Right lobe of liver (tissue), 6 donors: ENCODE measurements around the gene WDFY3. TPM values are rescaled to one million over a fixed set of nuclear protein-coding genes. Genes with fewer than 3 reads are reported as not detected.

Experiments used
- ATAC-seq, 4 donors: fragments of 200-7000 bp; cut with Tn5 transposase; one replicate each; pipeline ENCODE4 v1.9.1; 2020; ENCODE audit warnings: mild to moderate bottlenecking in 4 of 4, moderate library complexity in 4 of 4
- DNase-seq, 3 donors: peaks; one replicate each; pipeline ENCODE4 v3.0.0-alpha.2; 2020
- H3K27ac ChIP-seq, 3 donors: fragments of 200-600 bp; one replicate each; pipeline ENCODE4 v1.8.0; 2022
- H3K27me3 ChIP-seq, 2 donors: fragments of 200-600 bp; one replicate each; pipeline ENCODE4 v1.8.0; 2022
- H3K36me3 ChIP-seq, 4 donors: fragments of 200-600 bp; sonication (generic) in 1 of 4; one replicate each; pipeline versions ENCODE4 v1.5.1 to v1.8.0; 2017 to 2022; ENCODE audit warnings: control low read depth in 1 of 4
- H3K4me1 ChIP-seq, 4 donors: fragments of 200-600 bp; sonication (generic) in 1 of 4; one replicate each; pipeline versions ENCODE4 v1.5.1 to v1.8.0; 2017 to 2022; ENCODE audit warnings: control low read depth in 1 of 4
- H3K4me3 ChIP-seq, 3 donors: fragments of 200-600 bp; one replicate each; pipeline ENCODE4 v1.8.0; 2022
- H3K9me3 ChIP-seq, 4 donors: fragments of 200-600 bp; sonication (generic) in 1 of 4; one replicate each; pipeline versions ENCODE4 v1.5.1 to v1.8.0; 2017 to 2022; ENCODE audit warnings: control low read depth in 1 of 4
- POLR2A ChIP-seq: fragments of 450-650 bp; IDR thresholded peaks from one replicate; pipeline ENCODE4 v1.6.1; 2017; ENCODE audit warnings: antibody characterized with exemption, mild to moderate bottlenecking
- WGBS: methylation state at CpG from one replicate; pipeline ENCODE4 v1.1.6; 2018; ENCODE audit warnings: low coverage, low lambda C conversion rate; ENCODE audit not compliant: insufficient coverage; ENCODE audit errors: missing lambda C conversion rate; 5-methylcytosine and 5-hydroxymethylcytosine counted together
- intact Hi-C, 2 donors: fragments of 100-400 bp; cut with DNase I; formaldehyde crosslinking; loops; one replicate each; pipeline versions ENCODE4 v1.11.2 to v1.14.1; 2022
- total RNA-seq, 6 experiments: library from RNA; depleted of rRNA in 2 of 6; stranded (reverse); fragments of >200 nt in 2 of 6; fragmentation: NEBNext Ultra II Directional in 3 of 6; extraction: Animal tissue kit (Norgen Biotek cat#: 25700) in 3 of 6; gene quantifications; one replicate each; pipeline versions ENCODE4 v1.1.0 to v1.2.4, GENCODE V29; 2016 to 2023
- TF ChIP-seq, protein P1 (sequence below), 4 donors: fragments of 200-600 bp in 3 of 4; fragments of 450-650 bp in 1 of 4; IDR thresholded peaks; one replicate each; pipeline versions ENCODE4 v1.5.1 to v1.8.0; 2016 to 2022; ENCODE audit warnings: antibody characterized with exemption in 4 of 4, mild to moderate bottlenecking in 2 of 4
- donor health status: DM: no; HTN: yes; CAD: no.
- donor health status: DM: no; HTN: no; CAD: no.
- donor health status: DM: no; HTN: no; CAD: no.
- donor health status: DM: no; HTN: yes; CAD: no.
- donor health status: DM: no; HTN: yes; CAD: no.

WDFY3 gene
- total RNA-seq, 6 experiments from 2014 or later = 18.8 to 36.5 (median 25.9) TPM

DNA sequence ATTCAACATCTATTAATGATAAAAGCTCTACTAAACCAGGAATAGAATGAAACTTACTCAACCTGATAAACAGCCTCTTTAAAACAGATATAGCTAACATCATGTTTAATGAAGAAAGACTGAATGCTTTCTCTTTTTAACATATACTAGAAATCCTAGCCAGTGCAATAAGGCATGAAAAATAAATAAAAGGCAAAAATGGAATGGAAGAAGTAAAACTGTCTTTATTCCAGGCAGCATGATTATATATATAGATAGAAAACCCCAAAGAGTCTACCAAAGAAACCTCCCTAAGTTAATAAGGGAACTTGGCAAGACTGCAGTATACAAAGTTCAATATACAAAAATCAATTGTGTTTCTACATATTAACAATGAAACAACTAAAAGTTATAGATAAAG is 25.5 kb downstream of the WDFY3 start:
- Histone ChIP-seq H3K9me3 (peaks cover 0 to 12% (median 4%) of the 10 kb centered on the region in 4 donors), H3K4me3 (no peak overlapping the region), H3K27ac (no peak overlapping the region), H3K36me3 (no peaks in the 10 kb centered on the region), H3K27me3 (no peaks in the 10 kb centered on the region), H3K4me1 (peaks cover 0 to 10% (median 0%) of the 10 kb centered on the region in 4 donors)
- no peak for ATAC-seq
- no peak for DNase-seq
- intact Hi-C loops = no loop called here
- TF ChIP-seq, protein P1, sequence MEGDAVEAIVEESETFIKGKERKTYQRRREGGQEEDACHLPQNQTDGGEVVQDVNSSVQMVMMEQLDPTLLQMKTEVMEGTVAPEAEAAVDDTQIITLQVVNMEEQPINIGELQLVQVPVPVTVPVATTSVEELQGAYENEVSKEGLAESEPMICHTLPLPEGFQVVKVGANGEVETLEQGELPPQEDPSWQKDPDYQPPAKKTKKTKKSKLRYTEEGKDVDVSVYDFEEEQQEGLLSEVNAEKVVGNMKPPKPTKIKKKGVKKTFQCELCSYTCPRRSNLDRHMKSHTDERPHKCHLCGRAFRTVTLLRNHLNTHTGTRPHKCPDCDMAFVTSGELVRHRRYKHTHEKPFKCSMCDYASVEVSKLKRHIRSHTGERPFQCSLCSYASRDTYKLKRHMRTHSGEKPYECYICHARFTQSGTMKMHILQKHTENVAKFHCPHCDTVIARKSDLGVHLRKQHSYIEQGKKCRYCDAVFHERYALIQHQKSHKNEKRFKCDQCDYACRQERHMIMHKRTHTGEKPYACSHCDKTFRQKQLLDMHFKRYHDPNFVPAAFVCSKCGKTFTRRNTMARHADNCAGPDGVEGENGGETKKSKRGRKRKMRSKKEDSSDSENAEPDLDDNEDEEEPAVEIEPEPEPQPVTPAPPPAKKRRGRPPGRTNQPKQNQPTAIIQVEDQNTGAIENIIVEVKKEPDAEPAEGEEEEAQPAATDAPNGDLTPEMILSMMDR (IDR thresholded peaks at IDR 0.05) = no peak
- TF ChIP-seq POLR2A = no peak

DNA sequence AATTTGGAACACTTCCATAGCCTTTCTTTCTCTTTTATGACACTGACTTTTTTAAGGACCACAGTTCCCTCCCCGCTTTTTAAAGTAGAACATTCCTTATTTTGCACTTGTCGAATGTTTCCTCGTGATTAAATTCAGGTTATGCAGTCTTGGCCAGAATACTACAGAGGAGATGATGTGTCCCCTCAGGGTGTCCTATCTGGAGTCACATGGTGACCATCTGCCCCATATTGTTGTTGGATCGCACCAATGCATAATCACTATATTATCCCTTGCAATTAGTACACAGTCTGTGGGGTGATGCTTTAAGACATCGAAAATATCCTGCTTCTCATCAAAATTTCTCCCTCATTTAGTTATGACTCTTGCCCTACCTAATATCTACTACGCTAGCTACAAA is 27.4 kb downstream of the WDFY3 start:
- Histone ChIP-seq H3K4me1 (peaks cover 0 to 10% (median 0%) of the 10 kb centered on the region in 4 donors), H3K4me3 (no peak overlapping the region), H3K27ac (no peak overlapping the region), H3K27me3 (no peaks in the 10 kb centered on the region), H3K36me3 (no peaks in the 10 kb centered on the region), H3K9me3 (peaks cover 0 to 12% (median 4%) of the 10 kb centered on the region in 4 donors)
- 83% methylated on average over 4 of the region's 6 CpGs for WGBS
- ATAC-seq = no peak
- intact Hi-C loops = no loop called here
- DNase-seq = no peak
- TF ChIP-seq POLR2A = no peak
- TF ChIP-seq, protein P1 (IDR thresholded peaks at IDR 0.05) = no peak

DNA sequence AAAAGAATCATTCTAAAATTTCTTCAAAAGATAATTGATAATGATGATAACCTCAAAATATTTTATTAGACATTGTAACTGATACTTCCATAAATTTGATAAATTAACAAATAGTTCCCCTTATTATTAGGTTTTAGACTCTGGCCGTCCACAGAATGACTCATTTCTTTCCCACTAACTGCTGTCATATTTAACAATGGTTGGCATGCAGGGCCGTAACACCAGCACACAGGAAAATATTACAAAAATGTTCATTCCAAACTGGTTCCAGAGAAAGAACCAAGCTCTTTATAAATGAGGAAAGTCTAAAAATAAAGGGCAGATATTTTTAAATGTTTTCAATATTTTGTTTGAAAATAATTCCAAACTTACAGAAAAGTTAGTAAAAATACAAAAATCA is 28.2 kb downstream of the WDFY3 start:
- Histone ChIP-seq H3K27me3 (no peaks in the 10 kb centered on the region), H3K27ac (no peak overlapping the region), H3K36me3 (no peaks in the 10 kb centered on the region), H3K9me3 (peaks cover 0 to 12% (median 4%) of the 10 kb centered on the region in 4 donors), H3K4me1 (peaks cover 0 to 10% (median 0%) of the 10 kb centered on the region in 4 donors), H3K4me3 (no peak overlapping the region)
- 39% methylated on average over 2 of the region's 2 CpGs for WGBS
- ATAC-seq (peak in 2 of 4 donors; percentile 24 to 56), DNase-seq (no peak)
- TF ChIP-seq, protein P1 (IDR thresholded peaks at IDR 0.05) = no peak
- no peak for TF ChIP-seq POLR2A
- intact Hi-C loops = no loop called here

DNA sequence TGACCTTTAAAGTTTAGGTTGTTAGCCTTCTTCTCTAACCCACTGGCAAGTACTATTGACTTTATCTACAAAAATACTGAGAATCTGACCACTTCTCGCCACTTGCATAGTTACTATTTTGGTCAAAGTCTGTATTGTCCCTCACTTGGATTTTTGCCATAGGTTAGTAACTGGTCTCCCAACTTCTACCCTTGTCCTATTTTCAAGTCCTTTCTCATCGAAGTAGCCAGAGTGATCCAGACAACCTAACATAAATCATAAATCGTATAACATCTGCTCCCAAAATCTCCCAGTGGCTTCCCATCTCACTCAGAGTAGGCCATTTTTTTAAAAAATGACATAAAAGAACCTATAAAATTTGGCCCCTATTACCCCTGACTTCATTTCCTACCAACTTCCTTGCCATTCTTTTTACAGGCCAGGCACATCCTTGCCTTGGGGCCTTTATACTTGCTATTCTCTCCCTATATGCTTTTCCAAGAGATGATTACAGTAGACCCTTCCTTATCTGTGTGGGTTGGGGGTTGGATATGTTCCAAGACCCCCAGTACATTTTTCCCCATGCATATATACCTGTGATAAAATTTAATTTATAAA is 29.0 kb downstream of the WDFY3 start:
- TF ChIP-seq, protein P1 (IDR thresholded peaks at IDR 0.05) = no peak
- no peak for TF ChIP-seq POLR2A
- Histone ChIP-seq H3K27ac (no peak overlapping the region), H3K4me3 (no peak overlapping the region), H3K4me1 (peaks cover 0 to 16% (median 0%) of the 10 kb centered on the region in 4 donors), H3K27me3 (no peaks in the 10 kb centered on the region), H3K9me3 (peaks cover 0 to 12% (median 4%) of the 10 kb centered on the region in 4 donors), H3K36me3 (no peaks in the 10 kb centered on the region)
- no peak for DNase-seq
- intact Hi-C loops = no loop called here
- 50% methylated on average over 3 of the region's 3 CpGs for WGBS
- peak; percentile 25 to 62 (median 44) for ATAC-seq
